Neural cell (in vitro differentiated cells): Measurements from ENCODE around the gene ACO2. TPM values are rescaled to one million over a fixed set of nuclear protein-coding genes. Genes with fewer than 3 reads are reported as not detected.

ENCODE experiments used
- H2AFZ ChIP-seq: fragments of 200-600, 300-800 bp; sonication (generic), shearing (Covaris generic); 2 replicates; pipeline ENCODE4 v1.6.0; 2014; ENCODE audit warnings: low read depth, mild to moderate bottlenecking, antibody characterized with exemption, low read length, moderate library complexity
- H3F3A ChIP-seq: fragments of 200-600 bp; shearing (Covaris generic); 2 replicates; pipeline ENCODE4 v1.6.1; 2016; ENCODE audit warnings: mild to moderate bottlenecking, moderate library complexity, mixed read lengths, antibody characterized with exemption, low read length; ENCODE audit not compliant: insufficient read depth, poor library complexity, severe bottlenecking
- H3K27ac ChIP-seq: fragments of 200-600, 300-800 bp; sonication (generic), shearing (Covaris generic); 2 replicates; pipeline ENCODE4 v1.5.1; 2014; ENCODE audit warnings: mild to moderate bottlenecking, low read length, moderate library complexity
- H3K27me3 ChIP-seq: fragments of 300-800, 200-600 bp; sonication (generic), shearing (Covaris generic); 2 replicates; pipeline ENCODE4 v1.6.0; 2014; ENCODE audit warnings: mild to moderate bottlenecking, low read depth, low read length, moderate library complexity; ENCODE audit not compliant: insufficient read depth
- H3K36me3 ChIP-seq: fragments of 300-800, 200-600 bp; sonication (generic), shearing (Covaris generic); 2 replicates; pipeline ENCODE4 v1.5.1; 2014; ENCODE audit warnings: mild to moderate bottlenecking, antibody characterized with exemption, low read length, moderate library complexity; ENCODE audit not compliant: insufficient read depth
- H3K4me2 ChIP-seq: fragments of 300-800, 200-600 bp; sonication (generic), shearing (Covaris generic); 2 replicates; pipeline ENCODE4 v1.6.0; 2014; ENCODE audit warnings: mild to moderate bottlenecking, low read length
- H3K4me3 ChIP-seq: fragments of 300-800, 200-600 bp; sonication (generic), shearing (Covaris generic); 2 replicates; pipeline ENCODE4 v1.5.1; 2014; ENCODE audit warnings: mild to moderate bottlenecking, low read length, moderate library complexity
- H3K79me2 ChIP-seq: fragments of 200-600 bp; shearing (Covaris generic); replicated peaks from 2 replicates; pipeline ENCODE4 v1.6.0; 2014; ENCODE audit warnings: mild to moderate bottlenecking, low read length, moderate library complexity; ENCODE audit not compliant: insufficient read depth
- H3K9ac ChIP-seq: fragments of 300-800, 200-600 bp; sonication (generic), shearing (Covaris generic); 2 replicates; pipeline ENCODE4 v1.6.1; 2016; ENCODE audit warnings: mild to moderate bottlenecking, low read length, mixed read lengths
- H3K9me2 ChIP-seq: fragments of 200-600 bp; shearing (Covaris generic); 2 replicates; pipeline ENCODE4 v1.6.1; 2016; ENCODE audit warnings: mild to moderate bottlenecking, low read length, mixed read lengths; ENCODE audit not compliant: insufficient read depth
- H3K9me3 ChIP-seq: fragments of 200-600, 300-800 bp; sonication (generic), shearing (Covaris generic); 2 replicates; pipeline ENCODE4 v1.6.1; 2016; ENCODE audit warnings: mild to moderate bottlenecking, mixed run types, low read length, moderate library complexity, mixed read lengths
- H4K20me1 ChIP-seq: fragments of 200-600 bp; shearing (Covaris generic); 2 replicates; pipeline ENCODE4 v1.6.1; 2016; ENCODE audit warnings: mild to moderate bottlenecking, mixed run types; ENCODE audit not compliant: insufficient read depth
- CTCF ChIP-seq: fragments of 450-650 bp; IDR thresholded peaks from 2 replicates; pipeline ENCODE4 v1.5.1; 2014; ENCODE audit warnings: antibody characterized with exemption, mild to moderate bottlenecking, moderate library complexity; ENCODE audit not compliant: poor library complexity, severe bottlenecking
- EP300 ChIP-seq: fragments of 450-650 bp; conservative IDR thresholded peaks from 2 replicates; pipeline ENCODE4 v1.6.1; 2014; ENCODE audit warnings: antibody characterized with exemption, mild to moderate bottlenecking, moderate library complexity; ENCODE audit not compliant: poor library complexity, severe bottlenecking
- EZH2 ChIP-seq: fragments of 200-600, 300-800 bp; shearing (Covaris generic), sonication (generic); IDR thresholded peaks from 2 replicates; pipeline ENCODE4 v1.6.1; 2014; ENCODE audit warnings: antibody characterized with exemption, low read length, borderline replicate concordance, mild to moderate bottlenecking; ENCODE audit not compliant: insufficient read depth, poor library complexity, severe bottlenecking
- MXI1 ChIP-seq: fragments of 450-650 bp; conservative IDR thresholded peaks from 2 replicates; pipeline ENCODE4 v1.6.1; 2014; ENCODE audit warnings: antibody characterized with exemption, mild to moderate bottlenecking; ENCODE audit not compliant: poor library complexity, severe bottlenecking
- POLR2AphosphoS5 ChIP-seq: IDR thresholded peaks from 2 replicates; pipeline ENCODE4 v1.6.1; 2012
- RAD21 ChIP-seq: fragments of 450-650 bp; conservative IDR thresholded peaks from 2 replicates; pipeline ENCODE4 v1.6.1; 2014; ENCODE audit warnings: antibody characterized with exemption, mild to moderate bottlenecking, moderate library complexity
- REST ChIP-seq: IDR thresholded peaks from 2 replicates; pipeline ENCODE4 v1.6.1; 2012; ENCODE audit warnings: borderline replicate concordance
- SMC3 ChIP-seq: fragments of 450-650 bp; conservative IDR thresholded peaks from 2 replicates; pipeline ENCODE4 v1.6.1; 2014; ENCODE audit warnings: antibody characterized with exemption, mild to moderate bottlenecking, moderate library complexity; ENCODE audit not compliant: poor library complexity
- TAF1 ChIP-seq: IDR thresholded peaks from 2 replicates; pipeline ENCODE4 v1.6.1; 2012; ENCODE audit warnings: low read depth
- polyA plus RNA-seq: library from polyadenylated mRNA; depleted of rRNA; stranded (reverse); fragments of >200 nt; gene quantifications from 2 replicates; pipeline ENCODE4 v1.2.3, GENCODE V29; 2014

The ACO2 gene
- polyA plus RNA-seq, 1 donor from 2014 or later: 72.3 TPM

- H3K36me3 ChIP-seq: no peaks in the 10 kb centered on the region
- H3K9me3 ChIP-seq: no peaks in the 10 kb centered on the region
- TF ChIP-seq TAF1 (no peak), POLR2AphosphoS5 (no peak), RAD21 (no peak), REST (no peak), EP300 (no peak), SMC3 (no peak), MXI1 (no peak), CTCF (no peak), EZH2 (no peak)
- H3K27ac ChIP-seq: no peak overlapping the region
- H3K9me2 ChIP-seq: no peaks in the 10 kb centered on the region
- H3K27me3 ChIP-seq: no peaks in the 10 kb centered on the region
- H3F3A ChIP-seq: no peaks in the 10 kb centered on the region
- H4K20me1 ChIP-seq: no peaks in the 10 kb centered on the region
- no peak overlapping the region for H2AFZ ChIP-seq
- no peak overlapping the region for H3K4me3 ChIP-seq
- no peak overlapping the region for H3K9ac ChIP-seq
- no peak overlapping the region for H3K4me2 ChIP-seq
- peaks cover 74% of the 10 kb centered on the region for H3K79me2 ChIP-seq
Measured at GRCh38 chr22:41442240-41442792, 26.6 kb upstream of the ACO2 start.

GRCh38 chr22:41444360-41445128 lies 24.4 kb upstream of the ACO2 start:
- Histone ChIP-seq H3K27me3 (no peaks in the 10 kb centered on the region), H3K9me3 (no peaks in the 10 kb centered on the region), H3K9me2 (no peaks in the 10 kb centered on the region), H3K27ac (peak overlapping the region; percentile 99), H4K20me1 (no peaks in the 10 kb centered on the region), H3K9ac (peak overlapping the region; percentile 100), H3K79me2 (peaks cover 61% of the 10 kb centered on the region), H3K4me2 (peak overlapping the region; percentile 99), H3F3A (no peaks in the 10 kb centered on the region), H3K4me3 (peak overlapping the region; percentile 100), H2AFZ (no peak overlapping the region), H3K36me3 (no peaks in the 10 kb centered on the region)
- TF ChIP-seq CTCF: no peak
- TF ChIP-seq MXI1: peak; percentile 62
